IPS-20b (cell line): ENCODE data around the gene DIMT1.

ENCODE experiments used
- H3K27ac ChIP-seq: one replicate; pipeline ENCODE4 v1.5.1; 2013; ENCODE audit warnings: low read length
- H3K27me3 ChIP-seq: 2 replicates; pipeline ENCODE4 v1.6.1; 2013; ENCODE audit warnings: mild to moderate bottlenecking, low read length, inconsistent platforms; ENCODE audit not compliant: insufficient read depth
- H3K36me3 ChIP-seq: 2 replicates; pipeline ENCODE4 v1.6.1; 2013; ENCODE audit warnings: low read depth, mild to moderate bottlenecking, inconsistent platforms, low read length, moderate library complexity; ENCODE audit not compliant: insufficient read depth
- H3K4me1 ChIP-seq: 2 replicates; pipeline ENCODE4 v1.6.1; 2013; ENCODE audit warnings: mild to moderate bottlenecking, control low read depth, inconsistent platforms, low read length, moderate library complexity; ENCODE audit not compliant: insufficient read depth
- H3K4me3 ChIP-seq: 2 replicates; pipeline ENCODE4 v1.5.1; 2013; ENCODE audit warnings: mild to moderate bottlenecking, low read length, inconsistent platforms
- H3K9ac ChIP-seq: 2 replicates; pipeline ENCODE4 v1.6.1; 2013; ENCODE audit warnings: low read depth, mild to moderate bottlenecking, inconsistent platforms, low read length, moderate library complexity
- H3K9me3 ChIP-seq: 2 replicates; pipeline ENCODE4 v1.6.1; 2013; ENCODE audit warnings: mild to moderate bottlenecking, low read depth, low read length, inconsistent platforms; ENCODE audit not compliant: insufficient read depth

Gene DIMT1

GRCh38 chr5:62412549-62413329 is 9.0 kb upstream of the DIMT1 start, which contains the start of gene IPO11:
IPO11 (plus strand) TSS chr5:62412763; CDS start chr5:62437280, 24,517 bp downstream.
- Histone ChIP-seq H3K36me3 (no peaks in the 10 kb centered on the region), H3K27ac (peak within 1 kb of the TSS; percentile 19), H3K4me1 (peaks cover 3% of the 10 kb centered on the region; the same call in 1 of the 2 replicates), H3K9ac (peak within 1 kb of the TSS; percentile 90), H3K27me3 (no peaks in the 10 kb centered on the region), H3K9me3 (no peaks in the 10 kb centered on the region), H3K4me3 (peak within 1 kb of the TSS; percentile 96)

- no peak overlapping the region for H3K4me3 ChIP-seq
- no peak overlapping the region for H3K27ac ChIP-seq
- H3K9me3 ChIP-seq, result no peaks in the 10 kb centered on the region
- H3K9ac ChIP-seq, result no peak overlapping the region
- H3K27me3 ChIP-seq, result no peaks in the 10 kb centered on the region
- no peaks in the 10 kb centered on the region for H3K4me1 ChIP-seq
- peaks cover 88% of the 10 kb centered on the region for H3K36me3 ChIP-seq
Measured at GRCh38 chr5:62395210-62395950, 8.3 kb downstream of the DIMT1 start.

- no peak overlapping the region for H3K4me3 ChIP-seq
- H3K27ac ChIP-seq, result no peak overlapping the region
- no peaks in the 10 kb centered on the region for H3K9me3 ChIP-seq
- H3K36me3 ChIP-seq, result peaks cover 95% of the 10 kb centered on the region
- no peaks in the 10 kb centered on the region for H3K27me3 ChIP-seq
- no peak overlapping the region for H3K9ac ChIP-seq
- no peaks in the 10 kb centered on the region for H3K4me1 ChIP-seq
Measured at GRCh38 chr5:62386824-62387223, 16.9 kb downstream of the DIMT1 start.

- Histone ChIP-seq H3K36me3 (peaks cover 95% of the 10 kb centered on the region), H3K9me3 (no peaks in the 10 kb centered on the region), H3K9ac (no peak overlapping the region), H3K4me3 (no peak overlapping the region), H3K27me3 (no peaks in the 10 kb centered on the region), H3K27ac (no peak overlapping the region), H3K4me1 (no peaks in the 10 kb centered on the region)
Measured at GRCh38 chr5:62385816-62386400, 17.8 kb downstream of the DIMT1 start.

GRCh38 chr5:62385131-62385530 is 18.6 kb downstream of the DIMT1 start:
- Histone ChIP-seq H3K9me3 (no peaks in the 10 kb centered on the region), H3K36me3 (peaks cover 95% of the 10 kb centered on the region), H3K27ac (no peak overlapping the region), H3K27me3 (no peaks in the 10 kb centered on the region), H3K9ac (no peak overlapping the region), H3K4me1 (no peaks in the 10 kb centered on the region), H3K4me3 (no peak overlapping the region)

- H3K9ac ChIP-seq, result no peak overlapping the region
- no peaks in the 10 kb centered on the region for H3K9me3 ChIP-seq
- peaks cover 84% of the 10 kb centered on the region for H3K36me3 ChIP-seq
- no peaks in the 10 kb centered on the region for H3K4me1 ChIP-seq
- H3K27ac ChIP-seq, result no peak overlapping the region
- no peak overlapping the region for H3K4me3 ChIP-seq
- no peaks in the 10 kb centered on the region for H3K27me3 ChIP-seq
Measured at GRCh38 chr5:62376064-62376463, 27.6 kb downstream of the DIMT1 start.

- H3K9ac ChIP-seq, result no peak overlapping the region
- no peaks in the 10 kb centered on the region for H3K9me3 ChIP-seq
- no peaks in the 10 kb centered on the region for H3K4me1 ChIP-seq
- no peak overlapping the region for H3K27ac ChIP-seq
- H3K27me3 ChIP-seq, result no peaks in the 10 kb centered on the region
- H3K36me3 ChIP-seq, result peaks cover 80% of the 10 kb centered on the region
- no peak overlapping the region for H3K4me3 ChIP-seq
Measured at GRCh38 chr5:62375627-62376026, 28.1 kb downstream of the DIMT1 start.

GRCh38 chr5:62374090-62374489 is 29.6 kb downstream of the DIMT1 start:
- no peak overlapping the region for H3K4me3 ChIP-seq
- no peaks in the 10 kb centered on the region for H3K27me3 ChIP-seq
- H3K27ac ChIP-seq, result no peak overlapping the region
- H3K9me3 ChIP-seq, result no peaks in the 10 kb centered on the region
- H3K4me1 ChIP-seq, result no peaks in the 10 kb centered on the region
- H3K9ac ChIP-seq, result no peak overlapping the region
- H3K36me3 ChIP-seq, result peaks cover 80% of the 10 kb centered on the region

GRCh38 chr5:62373382-62373781 is 30.3 kb downstream of the DIMT1 start:
- Histone ChIP-seq H3K36me3 (peaks cover 80% of the 10 kb centered on the region), H3K4me1 (no peaks in the 10 kb centered on the region), H3K27ac (no peak overlapping the region), H3K4me3 (no peak overlapping the region), H3K9me3 (no peaks in the 10 kb centered on the region), H3K27me3 (no peaks in the 10 kb centered on the region), H3K9ac (no peak overlapping the region)

- Histone ChIP-seq H3K4me3 (no peak overlapping the region), H3K9me3 (no peaks in the 10 kb centered on the region), H3K36me3 (peaks cover 78% of the 10 kb centered on the region), H3K4me1 (no peaks in the 10 kb centered on the region), H3K9ac (no peak overlapping the region), H3K27me3 (no peaks in the 10 kb centered on the region), H3K27ac (no peak overlapping the region)
Measured at GRCh38 chr5:62372600-62372999, 31.1 kb downstream of the DIMT1 start.

- no peaks in the 10 kb centered on the region for H3K27me3 ChIP-seq
- no peak overlapping the region for H3K9ac ChIP-seq
- H3K27ac ChIP-seq, result no peak overlapping the region
- H3K9me3 ChIP-seq, result no peaks in the 10 kb centered on the region
- no peak overlapping the region for H3K4me3 ChIP-seq
- peaks cover 78% of the 10 kb centered on the region for H3K36me3 ChIP-seq
- no peaks in the 10 kb centered on the region for H3K4me1 ChIP-seq
Measured at GRCh38 chr5:62371409-62371808, 32.3 kb downstream of the DIMT1 start.
